ENCODE data around the gene ADGRG2. TPM values are rescaled to one million over a fixed set of nuclear protein-coding genes. Genes with fewer than 3 reads are reported as not detected.

ADGRG2 gene
- total and polyA plus RNA-seq, 9 donors: 2.5 to 31.8 (median 9.4) TPM

DNA sequence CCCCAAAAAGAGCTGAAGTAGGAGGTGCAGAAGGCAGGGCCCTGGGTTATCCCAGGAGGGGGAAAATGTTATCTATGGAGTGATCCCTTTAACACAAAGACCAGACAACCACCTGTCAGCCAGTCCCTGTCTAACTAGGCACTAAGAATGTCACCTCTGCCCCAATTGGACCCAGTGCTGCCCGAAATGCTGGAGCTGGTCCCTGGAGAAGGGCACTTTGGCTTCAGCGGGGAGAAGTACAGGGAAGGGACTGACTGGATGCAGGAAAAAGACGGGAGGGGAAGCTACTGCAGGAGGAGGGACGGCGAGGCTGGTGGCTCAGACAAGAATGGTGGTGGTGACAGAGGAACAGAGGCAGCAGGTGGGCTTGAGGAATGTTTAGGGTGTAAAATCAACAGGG, 155.6 kb downstream of the ADGRG2 start:
- Histone ChIP-seq H3K27ac (ENCODE audit: low read length) (no peak overlapping the region), H3K4me1 (ENCODE audit: control insufficient read depth, insufficient read depth, low read length) (peaks cover 3% of the 10 kb centered on the region), H3K36me3 (ENCODE audit: control insufficient read depth, insufficient read depth, low read length) (no peaks in the 10 kb centered on the region), H3K27me3 (ENCODE audit: control insufficient read depth, insufficient read depth, low read length) (peaks cover 15% of the 10 kb centered on the region), H3K4me3 (ENCODE audit: low read length) (no peak overlapping the region), H3K9me3 (replicated peaks; ENCODE audit: control insufficient read depth, low read depth, low read length) (no peaks in the 10 kb centered on the region)
- DNase-seq: no peak
- 86% methylated on average over 5 of the region's 5 CpGs for WGBS (ENCODE audit: insufficient coverage)

DNA sequence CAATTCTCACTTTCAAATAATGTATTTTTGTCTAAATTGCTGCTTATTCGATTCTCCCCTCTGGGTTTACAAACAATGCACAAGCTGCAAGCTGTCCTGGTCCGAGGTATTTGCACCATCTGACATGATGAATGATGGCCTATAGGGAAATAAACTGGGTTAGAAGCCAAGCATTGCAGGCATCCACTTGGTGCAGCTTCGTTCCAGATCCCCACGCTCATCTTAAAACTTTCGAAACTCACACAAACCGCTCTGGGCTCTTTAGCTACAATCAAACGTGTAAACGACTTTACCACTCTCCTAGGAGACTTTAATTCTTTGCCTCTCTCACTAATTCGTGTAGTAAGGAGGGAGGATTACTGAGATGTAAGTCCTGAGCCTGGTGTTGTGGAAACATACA, 157.4 kb downstream of the ADGRG2 start:
- Histone ChIP-seq H3K9me3 (replicated peaks; ENCODE audit: control insufficient read depth, low read depth, low read length) (no peaks in the 10 kb centered on the region), H3K36me3 (ENCODE audit: control insufficient read depth, insufficient read depth, low read length) (no peaks in the 10 kb centered on the region), H3K27ac (ENCODE audit: low read length) (no peak overlapping the region), H3K27me3 (ENCODE audit: control insufficient read depth, insufficient read depth, low read length) (peaks cover 15% of the 10 kb centered on the region), H3K4me3 (ENCODE audit: low read length) (no peak overlapping the region), H3K4me1 (ENCODE audit: control insufficient read depth, insufficient read depth, low read length) (peaks cover 3% of the 10 kb centered on the region)
- DNase-seq: peak; percentile 28
- no CpG with 5 or more reads among the region's 9 CpGs for WGBS (ENCODE audit: insufficient coverage)

DNA sequence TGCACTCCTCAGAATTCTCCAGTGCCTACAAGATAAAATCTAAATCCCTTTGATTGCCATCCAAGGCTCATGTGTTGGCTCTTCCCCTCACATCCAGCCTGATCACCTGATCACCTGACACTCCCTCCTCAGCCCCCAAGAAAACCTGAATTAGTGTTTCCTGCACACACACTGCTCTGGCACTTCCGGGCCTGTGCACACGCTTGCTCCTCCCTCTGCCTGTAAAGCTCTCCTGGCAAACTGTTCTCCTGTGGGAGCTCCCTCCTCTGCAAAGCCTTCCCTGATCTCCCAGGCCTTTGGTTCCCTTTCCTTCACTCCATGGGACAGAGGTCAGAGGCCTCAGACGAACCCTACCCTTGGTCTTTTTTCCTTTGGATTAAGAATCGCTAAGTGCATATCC, 158.2 kb downstream of the ADGRG2 start:
- H3K4me1 ChIP-seq (ENCODE audit: control insufficient read depth, insufficient read depth, low read length): peaks cover 3% of the 10 kb centered on the region
- H3K27me3 ChIP-seq (ENCODE audit: control insufficient read depth, insufficient read depth, low read length): peaks cover 16% of the 10 kb centered on the region
- no peak overlapping the region for H3K4me3 ChIP-seq (ENCODE audit: low read length)
- DNase-seq: no peak
- no peaks in the 10 kb centered on the region for H3K36me3 ChIP-seq (ENCODE audit: control insufficient read depth, insufficient read depth, low read length)
- H3K27ac ChIP-seq (ENCODE audit: low read length): no peak overlapping the region
- no peaks in the 10 kb centered on the region for H3K9me3 ChIP-seq (replicated peaks; ENCODE audit: control insufficient read depth, low read depth, low read length)
- 82% methylated on average over 2 of the region's 4 CpGs for WGBS (ENCODE audit: insufficient coverage)

DNA sequence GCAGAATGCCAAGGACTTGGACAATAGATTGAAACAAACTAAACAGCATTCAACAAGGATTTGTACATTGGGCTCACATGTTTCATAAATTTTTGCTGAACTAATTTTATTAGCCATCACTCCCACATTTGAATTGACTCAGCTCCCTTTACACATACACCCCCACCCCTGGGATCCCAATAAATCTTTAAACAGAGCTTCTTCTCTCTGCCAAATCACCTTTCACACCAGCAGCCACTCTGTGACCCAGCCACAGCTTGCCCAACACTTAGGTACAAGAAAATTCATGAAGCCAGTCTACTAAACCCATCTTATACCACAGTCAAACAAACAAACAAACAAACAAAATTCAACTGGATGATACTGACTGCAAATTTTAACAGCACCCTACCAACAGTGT, 159.9 kb downstream of the ADGRG2 start:
- no peak for DNase-seq

DNA sequence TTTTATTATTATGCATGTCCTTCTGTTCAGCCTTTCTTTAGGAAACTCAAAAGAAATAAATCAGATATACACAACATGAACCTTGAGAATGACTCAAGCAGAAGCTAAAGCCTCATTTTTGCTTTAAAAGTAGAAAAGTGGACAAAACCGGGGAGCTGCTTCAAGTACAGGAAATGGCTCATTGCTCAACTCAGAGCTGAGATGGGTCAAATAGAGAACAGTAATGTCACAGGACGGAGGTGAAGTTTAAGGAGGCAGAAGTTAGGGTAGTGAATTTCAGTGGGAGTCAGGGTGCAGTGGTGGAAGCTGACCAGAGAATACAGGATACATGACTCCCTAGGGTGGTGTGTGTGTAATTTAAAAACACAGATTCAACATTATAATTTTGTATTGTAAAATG, 160.6 kb downstream of the ADGRG2 start:
- no peak for DNase-seq
- H3K9me3 ChIP-seq (replicated peaks; ENCODE audit: control insufficient read depth, low read depth, low read length): no peaks in the 10 kb centered on the region
- no peak overlapping the region for H3K4me3 ChIP-seq (ENCODE audit: low read length)
- H3K36me3 ChIP-seq (ENCODE audit: control insufficient read depth, insufficient read depth, low read length): no peaks in the 10 kb centered on the region
- peaks cover 12% of the 10 kb centered on the region for H3K27me3 ChIP-seq (ENCODE audit: control insufficient read depth, insufficient read depth, low read length)
- WGBS (ENCODE audit: insufficient coverage): 50% methylated on average over 2 of the region's 2 CpGs
- peaks cover under 1% of the 10 kb centered on the region for H3K4me1 ChIP-seq (ENCODE audit: control insufficient read depth, insufficient read depth, low read length)
- no peak overlapping the region for H3K27ac ChIP-seq (ENCODE audit: low read length)

More for the DNA sequence above, 159.9 kb downstream of the ADGRG2 start:
- H3K36me3 ChIP-seq (ENCODE audit: control insufficient read depth, insufficient read depth, low read length): no peaks in the 10 kb centered on the region
- no peak overlapping the region for H3K4me3 ChIP-seq (ENCODE audit: low read length)
- peaks cover 3% of the 10 kb centered on the region for H3K4me1 ChIP-seq (ENCODE audit: control insufficient read depth, insufficient read depth, low read length)
- H3K27me3 ChIP-seq (ENCODE audit: control insufficient read depth, insufficient read depth, low read length): peaks cover 16% of the 10 kb centered on the region
- H3K27ac ChIP-seq (ENCODE audit: low read length): no peak overlapping the region
- no peaks in the 10 kb centered on the region for H3K9me3 ChIP-seq (replicated peaks; ENCODE audit: control insufficient read depth, low read depth, low read length)

DNA sequence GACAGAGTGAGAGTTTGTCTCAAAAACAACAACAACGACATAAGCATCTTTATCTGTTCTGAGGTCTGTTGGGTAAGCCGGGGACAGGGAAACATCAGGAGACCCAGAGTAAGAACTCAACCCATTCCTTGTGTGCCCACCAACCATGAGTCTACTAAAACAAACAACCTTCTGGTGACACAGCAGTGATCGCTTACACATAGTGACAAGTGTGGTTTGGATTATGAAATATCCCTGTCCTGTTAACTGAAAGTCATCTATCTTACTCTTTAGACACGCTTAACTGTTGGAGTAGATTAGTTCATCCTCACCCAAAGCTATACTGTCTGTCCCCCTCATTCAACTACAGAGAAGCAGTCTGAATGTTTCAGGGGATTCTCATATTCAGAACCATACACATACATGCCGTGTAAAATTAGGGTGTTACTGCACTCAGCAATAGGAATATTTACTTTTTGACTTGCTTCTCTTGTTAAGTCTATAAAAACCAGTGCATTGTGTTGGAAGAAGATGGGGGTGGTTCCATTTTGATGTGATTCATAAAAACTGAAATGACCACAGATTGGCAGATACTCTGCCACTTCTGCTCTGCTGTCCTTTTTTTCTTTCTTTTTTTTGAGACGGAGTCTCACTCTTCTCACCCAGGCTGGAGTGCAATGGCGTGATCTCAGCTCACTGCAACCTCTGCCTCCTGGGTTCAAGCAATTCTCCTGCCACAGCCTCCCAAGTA, 165.8 kb downstream of the ADGRG2 start:
- WGBS (ENCODE audit: insufficient coverage): 100% methylated on average over 1 of the region's 7 CpGs
- Histone ChIP-seq H3K4me1 (ENCODE audit: control insufficient read depth, insufficient read depth, low read length) (no peaks in the 10 kb centered on the region), H3K4me3 (ENCODE audit: low read length) (no peak overlapping the region), H3K9me3 (replicated peaks; ENCODE audit: control insufficient read depth, low read depth, low read length) (no peaks in the 10 kb centered on the region), H3K27me3 (ENCODE audit: control insufficient read depth, insufficient read depth, low read length) (peaks cover 9% of the 10 kb centered on the region), H3K27ac (ENCODE audit: low read length) (no peak overlapping the region), H3K36me3 (ENCODE audit: control insufficient read depth, insufficient read depth, low read length) (no peaks in the 10 kb centered on the region)
- no peak for DNase-seq

DNA sequence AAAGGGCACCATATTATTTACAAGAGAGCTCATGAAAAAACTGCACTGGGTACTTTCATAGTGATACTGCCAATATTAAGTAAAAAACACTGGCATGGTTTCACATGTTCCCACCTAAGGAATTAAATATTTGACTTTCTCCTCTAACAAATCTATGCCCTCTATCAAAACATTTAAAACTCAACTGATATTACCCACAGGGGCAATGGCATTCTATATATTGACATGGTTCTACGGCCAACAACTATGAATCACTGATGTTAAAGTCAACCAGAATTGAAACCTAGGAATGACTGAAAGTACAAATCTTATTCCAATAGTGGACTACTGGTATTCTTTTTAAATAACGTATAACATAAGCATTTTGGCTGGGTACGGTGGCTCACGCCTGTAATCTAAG, 166.6 kb downstream of the ADGRG2 start:
- no peaks in the 10 kb centered on the region for H3K4me1 ChIP-seq (ENCODE audit: control insufficient read depth, insufficient read depth, low read length)
- peaks cover 9% of the 10 kb centered on the region for H3K27me3 ChIP-seq (ENCODE audit: control insufficient read depth, insufficient read depth, low read length)
- DNase-seq: no peak
- H3K27ac ChIP-seq (ENCODE audit: low read length): no peak overlapping the region
- WGBS (ENCODE audit: insufficient coverage): 92% methylated on average over 3 of the region's 4 CpGs
- H3K36me3 ChIP-seq (ENCODE audit: control insufficient read depth, insufficient read depth, low read length): peaks cover 4% of the 10 kb centered on the region
- no peak overlapping the region for H3K4me3 ChIP-seq (ENCODE audit: low read length)
- H3K9me3 ChIP-seq (replicated peaks; ENCODE audit: control insufficient read depth, low read depth, low read length): no peaks in the 10 kb centered on the region

DNA sequence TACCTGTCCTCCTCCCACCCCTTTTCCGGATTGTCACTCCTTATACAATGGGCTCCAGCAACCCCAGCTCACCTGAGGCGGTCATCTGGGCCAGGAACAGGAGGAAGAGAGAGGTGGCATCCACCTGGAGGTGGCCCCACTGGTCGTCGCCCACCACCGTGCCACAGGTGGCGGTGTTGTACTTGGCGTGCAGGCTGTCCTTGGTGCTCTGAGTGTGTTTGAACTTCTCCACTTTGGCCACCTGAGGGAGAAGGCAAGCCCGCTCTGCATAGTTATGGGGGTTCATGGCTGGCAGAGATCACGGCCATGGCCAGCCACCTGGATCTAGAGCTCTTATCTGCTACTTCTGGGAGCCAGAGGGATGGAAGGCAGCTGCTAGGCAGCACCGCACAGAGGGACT, 171.2 kb downstream of the ADGRG2 start:
- Histone ChIP-seq H3K27ac (ENCODE audit: low read length) (no peak overlapping the region), H3K36me3 (ENCODE audit: control insufficient read depth, insufficient read depth, low read length) (peaks cover 4% of the 10 kb centered on the region), H3K9me3 (replicated peaks; ENCODE audit: control insufficient read depth, low read depth, low read length) (no peaks in the 10 kb centered on the region), H3K4me1 (ENCODE audit: control insufficient read depth, insufficient read depth, low read length) (no peaks in the 10 kb centered on the region), H3K27me3 (ENCODE audit: control insufficient read depth, insufficient read depth, low read length) (peaks cover 12% of the 10 kb centered on the region), H3K4me3 (ENCODE audit: low read length) (no peak overlapping the region)
- DNase-seq: no peak
- WGBS (ENCODE audit: insufficient coverage): 94% methylated on average over 6 of the region's 10 CpGs

DNA sequence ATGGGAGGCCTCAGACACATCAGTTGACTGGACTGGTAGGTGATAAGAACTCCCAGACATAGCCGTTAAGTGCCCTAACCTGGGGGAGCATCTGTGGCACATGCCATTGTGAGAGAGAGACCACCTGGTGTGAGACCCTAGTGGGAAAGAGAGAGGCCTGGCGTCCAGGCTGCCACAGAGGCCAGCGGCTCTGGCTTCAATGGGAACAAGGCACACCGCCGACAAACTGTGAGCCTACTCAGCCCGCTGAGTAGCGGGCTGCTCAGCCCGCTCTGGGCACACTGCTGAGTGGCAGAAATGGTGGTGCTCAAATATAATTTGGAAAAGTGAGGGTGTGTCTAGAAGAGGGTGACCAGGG, 172.3 kb downstream of the ADGRG2 start:
- WGBS (ENCODE audit: insufficient coverage): 82% methylated on average over 8 of the region's 8 CpGs
- no peaks in the 10 kb centered on the region for H3K4me1 ChIP-seq (ENCODE audit: control insufficient read depth, insufficient read depth, low read length)
- H3K27ac ChIP-seq (ENCODE audit: low read length): no peak overlapping the region
- no peak overlapping the region for H3K4me3 ChIP-seq (ENCODE audit: low read length)
- H3K36me3 ChIP-seq (ENCODE audit: control insufficient read depth, insufficient read depth, low read length): peaks cover 4% of the 10 kb centered on the region
- no peaks in the 10 kb centered on the region for H3K9me3 ChIP-seq (replicated peaks; ENCODE audit: control insufficient read depth, low read depth, low read length)
- H3K27me3 ChIP-seq (ENCODE audit: control insufficient read depth, insufficient read depth, low read length): peaks cover 12% of the 10 kb centered on the region
- DNase-seq: no peak

DNA sequence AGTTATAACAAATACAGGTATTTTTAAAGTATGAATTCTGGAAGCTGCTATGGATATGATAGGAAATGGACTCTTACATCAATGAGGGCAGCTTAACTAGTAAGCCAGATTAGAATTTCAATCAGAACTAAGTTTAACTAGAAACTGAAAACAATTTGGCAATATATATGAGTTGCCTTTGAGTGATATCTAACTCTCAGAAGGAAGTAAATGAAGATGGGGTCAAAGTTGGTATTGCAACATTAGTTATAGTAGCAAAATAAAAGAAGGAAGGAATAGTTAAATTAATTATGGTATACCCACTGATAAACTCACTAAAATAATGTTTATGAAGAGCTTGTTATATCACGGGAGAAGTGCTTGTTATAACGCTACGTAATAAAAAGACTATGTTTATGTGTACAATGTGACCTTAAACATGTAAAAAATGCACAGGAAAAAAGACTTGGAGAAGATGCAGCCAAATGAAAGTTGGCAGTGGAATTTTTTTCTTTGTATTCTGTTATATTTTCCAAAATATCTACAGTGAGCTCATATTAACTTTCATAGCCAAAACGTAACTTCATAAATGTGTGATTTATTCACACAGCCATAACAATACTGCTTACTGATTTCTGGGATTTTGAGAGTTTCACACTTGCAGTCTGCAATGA, 172.9 kb downstream of the ADGRG2 start:
- peak; percentile 69 for DNase-seq
- no CpG with 5 or more reads among the region's 4 CpGs for WGBS (ENCODE audit: insufficient coverage)
- no peaks in the 10 kb centered on the region for H3K9me3 ChIP-seq (replicated peaks; ENCODE audit: control insufficient read depth, low read depth, low read length)

More for the DNA sequence above, 172.9 kb downstream of the ADGRG2 start:
- peaks cover 14% of the 10 kb centered on the region for H3K27me3 ChIP-seq (ENCODE audit: control insufficient read depth, insufficient read depth, low read length)
- no peak overlapping the region for H3K27ac ChIP-seq (ENCODE audit: low read length)
- peaks cover 4% of the 10 kb centered on the region for H3K36me3 ChIP-seq (ENCODE audit: control insufficient read depth, insufficient read depth, low read length)
- no peaks in the 10 kb centered on the region for H3K4me1 ChIP-seq (ENCODE audit: control insufficient read depth, insufficient read depth, low read length)
- no peak overlapping the region for H3K4me3 ChIP-seq (ENCODE audit: low read length)
